Measurements from ENCODE around the gene GDF9.

GRCh38 chr5:132836852-132837251 is 29.4 kb downstream of the GDF9 start:
- TF ChIP-seq CTCF (conservative IDR thresholded peaks at IDR 0.05), result no peak
- no peak for TF ChIP-seq ZFX (IDR thresholded peaks at IDR 0.05)

Measured in C4-2B (cell line).